Omental fat pad (tissue), 4 donors: ENCODE measurements around the gene ACKR1. TPM values are rescaled to one million over a fixed set of nuclear protein-coding genes. Genes with fewer than 3 reads are reported as not detected.

Experiments used
- ATAC-seq: fragments of 150-250 bp; one replicate; pipeline ENCODE4 v1.9.1; 2016; ENCODE audit warnings: mild to moderate bottlenecking, moderate library complexity; ENCODE audit not compliant: low FRiP score
- DNase-seq: peaks from one replicate; pipeline ENCODE4 v3.0.0-alpha.2; 2019; ENCODE audit warnings: low spot score
- CTCF ChIP-seq, 3 donors: fragments of 450-650 bp; IDR thresholded peaks; one replicate each; pipeline ENCODE4 v1.5.1; 2016 to 2017; ENCODE audit warnings: antibody characterized with exemption in 3 of 3, mild to moderate bottlenecking in 3 of 3, moderate library complexity in 2 of 3
- total RNA-seq, 4 donors: library from RNA; depleted of rRNA; stranded (reverse); fragments of >200 nt; gene quantifications; one replicate each; pipeline ENCODE4 v1.1.0, GENCODE V29; 2016

ACKR1 gene
- 100 to 1,000 TPM in 2 of 4 donors, 10 to 100 TPM in 2; 72.3 to 360 (median 125) TPM for total RNA-seq

DNA sequence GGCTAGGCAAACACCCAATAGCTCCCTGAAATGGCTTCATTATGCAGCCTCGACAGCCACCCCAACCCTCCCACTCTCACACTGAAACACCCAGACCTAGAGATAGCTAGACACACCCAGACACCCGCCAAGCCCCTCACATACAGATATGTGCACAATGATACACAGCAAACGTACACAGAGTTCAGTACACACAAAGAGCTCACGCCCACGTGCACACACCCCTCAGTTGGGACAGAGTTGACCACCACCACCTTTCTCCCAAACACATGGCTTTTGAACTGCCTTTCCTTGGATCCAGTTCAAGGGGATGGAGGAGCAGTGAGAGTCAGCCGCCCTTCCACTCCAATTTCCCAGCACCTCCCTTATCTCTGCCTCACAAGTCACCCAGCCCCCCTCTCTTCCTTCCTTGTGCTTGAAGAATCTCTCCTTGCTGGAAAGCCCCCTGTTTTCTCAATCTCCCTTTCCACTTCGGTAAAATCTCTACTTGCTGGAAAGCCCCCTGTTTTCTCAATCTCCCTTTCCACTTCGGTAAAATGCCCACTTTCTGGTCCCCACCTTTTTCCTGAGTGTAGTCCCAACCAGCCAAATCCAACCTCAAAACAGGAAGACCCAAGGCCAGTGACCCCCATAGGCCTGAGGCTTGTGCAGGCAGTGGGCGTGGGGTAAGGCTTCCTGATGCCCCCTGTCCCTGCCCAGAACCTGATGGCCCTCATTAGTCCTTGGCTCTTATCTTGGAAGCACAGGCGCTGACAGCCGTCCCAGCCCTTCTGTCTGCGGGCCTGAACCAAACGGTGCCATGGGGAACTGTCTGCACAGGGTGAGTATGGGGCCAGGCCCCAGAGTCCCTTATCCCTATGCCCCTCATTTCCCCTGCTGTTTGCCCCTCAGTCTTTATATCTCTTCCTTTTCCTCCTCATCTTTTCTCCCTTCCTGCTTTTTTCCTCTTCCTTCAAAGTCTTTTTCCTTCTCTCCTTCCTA, at the start of gene ACKR1:
Gene ACKR1, plus strand, starts transcription at position 715 of the 981 bp plus-strand sequence. Its CDS starts 85 bp downstream, at position 800.
- ATAC-seq (peak; percentile 33), DNase-seq (no peak)
- TF ChIP-seq CTCF (IDR thresholded peaks at IDR 0.05): no peak

DNA sequence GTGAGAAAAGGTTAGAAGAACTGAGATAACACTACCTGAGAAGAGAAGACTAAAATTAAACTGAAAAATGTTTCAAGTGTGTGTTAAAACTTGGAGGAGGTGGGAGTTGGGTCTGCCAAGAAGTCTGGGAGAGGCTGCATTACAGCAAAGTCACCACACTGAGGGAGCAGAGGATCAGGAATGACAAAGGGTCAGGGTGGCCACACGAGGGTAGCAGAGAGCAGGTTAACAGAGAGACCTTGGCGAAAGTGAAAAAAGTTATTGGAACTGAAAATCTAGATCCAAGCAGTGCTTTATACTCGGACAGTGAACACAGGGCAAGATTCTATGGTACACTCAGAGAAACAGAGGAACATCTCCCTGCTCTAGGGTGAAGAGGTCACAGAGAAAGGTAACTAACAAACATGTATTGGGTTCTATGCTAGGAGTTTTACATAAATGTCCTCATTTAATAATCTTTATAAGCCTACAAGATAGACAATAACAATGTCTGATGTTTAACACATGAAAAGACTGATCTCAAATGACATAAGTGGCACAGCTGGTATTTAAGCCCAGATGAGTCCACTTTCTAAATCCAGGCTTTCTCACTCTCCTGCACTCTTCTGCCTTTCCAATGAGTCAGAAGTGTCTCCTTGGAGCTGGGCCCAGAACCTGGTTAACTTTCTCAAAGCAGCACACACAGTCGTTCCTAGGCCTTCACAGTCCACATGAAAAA, 43.5 kb upstream of the ACKR1 start:
- DNase-seq (peak; percentile 54), ATAC-seq (peak; percentile 96)
- peak in 2 of 3 donors; percentile 46 to 94 for TF ChIP-seq CTCF (IDR thresholded peaks at IDR 0.05)

GRCh38 chr1:159161719-159162026, 43.0 kb upstream of the ACKR1 start:
- DNase-seq (no peak), ATAC-seq (no peak)
- no peak for TF ChIP-seq CTCF (IDR thresholded peaks at IDR 0.05)

DNA sequence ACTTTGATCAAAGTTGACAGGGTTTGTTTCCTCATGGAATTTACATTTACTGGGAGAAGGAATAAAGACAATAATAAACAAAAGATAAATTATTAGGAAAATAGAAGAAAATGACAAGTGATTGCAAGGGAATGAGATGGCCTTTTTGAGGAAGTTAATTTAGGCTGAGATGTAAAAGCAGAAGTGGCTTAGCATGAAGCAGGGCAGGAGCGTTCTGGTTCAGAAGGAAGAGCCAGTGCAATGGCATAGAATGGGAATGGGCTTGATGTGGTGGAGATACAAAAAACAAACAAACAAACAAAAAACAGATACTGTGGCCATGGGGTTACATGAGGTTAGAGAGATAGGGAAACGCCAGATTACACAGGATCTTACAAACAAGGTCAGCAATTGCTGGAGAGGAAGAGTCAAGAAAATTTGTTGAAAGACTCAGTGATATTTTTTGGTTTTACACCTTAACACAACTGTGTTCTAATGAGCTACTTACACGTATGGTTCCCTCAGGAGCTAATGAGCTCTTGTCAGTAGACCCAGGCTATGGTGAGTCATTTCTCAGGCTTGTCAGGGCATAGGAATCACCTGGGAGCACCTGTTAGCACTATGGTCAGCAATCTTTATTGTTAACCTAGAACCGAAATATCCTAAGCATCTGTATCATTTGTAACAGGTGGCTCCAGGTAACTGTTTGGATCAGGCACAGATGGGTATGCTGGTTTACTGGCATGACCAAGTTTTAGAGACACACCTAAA, 42.0 kb upstream of the ACKR1 start:
- ATAC-seq (no peak), DNase-seq (no peak)
- no peak for TF ChIP-seq CTCF (IDR thresholded peaks at IDR 0.05)

GRCh38 chr1:159163614-159164228, 41.0 kb upstream of the ACKR1 start:
- no peak for TF ChIP-seq CTCF (IDR thresholded peaks at IDR 0.05)
- DNase-seq (no peak), ATAC-seq (no peak)

- ATAC-seq (no peak), DNase-seq (no peak)
- TF ChIP-seq CTCF (IDR thresholded peaks at IDR 0.05): no peak
Measured at GRCh38 chr1:159168043-159168442, 36.6 kb upstream of the ACKR1 start.
